ENCODE data around the gene SURF1.
"Not testable (repeated sequence)": the region's sequence is repeated elsewhere in the genome, so short reads cannot be mapped to it uniquely, and the experiment has no call there.

SURF1 gene

GRCh38 chr9:133382507-133383141, 26.3 kb upstream of the SURF1 start:
- no peak for DNase-seq

GRCh38 chr9:133380734-133381133, 24.4 kb upstream of the SURF1 start:
- no peak for DNase-seq

- DNase-seq: no peak
Measured at GRCh38 chr9:133379153-133380086, 23.1 kb upstream of the SURF1 start.

- DNase-seq: no peak
Measured at GRCh38 chr9:133378408-133378962, 22.2 kb upstream of the SURF1 start.

GRCh38 chr9:133377721-133378216, 21.5 kb upstream of the SURF1 start:
- no peak for DNase-seq

- not testable (repeated sequence) for DNase-seq
Measured at GRCh38 chr9:133377280-133377679, 21.0 kb upstream of the SURF1 start.

- peak; percentile 97 for DNase-seq
Measured at GRCh38 chr9:133375724-133376654, 19.7 kb upstream of the SURF1 start, which contains the start of the genes STKLD1 and SURF4. STKLD1 (plus strand) TSS chr9:133376366; CDS start chr9:133376474, 108 bp downstream. SURF4 (minus strand) TSS chr9:133376060; CDS start chr9:133375969, 91 bp downstream.

- peak; percentile 52 for DNase-seq
Measured at GRCh38 chr9:133375116-133375723, 18.9 kb upstream of the SURF1 start.

GRCh38 chr9:133374612-133375115, 18.4 kb upstream of the SURF1 start:
- no peak for DNase-seq

GRCh38 chr9:133372144-133372543, 15.9 kb upstream of the SURF1 start:
- DNase-seq: no peak

- DNase-seq: no peak
Measured at GRCh38 chr9:133371261-133371711, 15.0 kb upstream of the SURF1 start.

- no peak for DNase-seq
Measured at GRCh38 chr9:133370685-133371084, 14.4 kb upstream of the SURF1 start.

- no peak for DNase-seq
Measured at GRCh38 chr9:133369933-133370332, 13.6 kb upstream of the SURF1 start.

- DNase-seq: no peak
Measured at GRCh38 chr9:133369422-133369821, 13.1 kb upstream of the SURF1 start.

- DNase-seq: no peak
Measured at GRCh38 chr9:133368249-133368881, 12.1 kb upstream of the SURF1 start.

GRCh38 chr9:133367778-133368177, 11.5 kb upstream of the SURF1 start:
- no peak for DNase-seq

GRCh38 chr9:133367221-133367620, 10.9 kb upstream of the SURF1 start:
- DNase-seq: no peak

GRCh38 chr9:133366435-133366834, 10.1 kb upstream of the SURF1 start:
- DNase-seq: no peak

- DNase-seq: no peak
Measured at GRCh38 chr9:133362359-133363044, 6.2 kb upstream of the SURF1 start.

GRCh38 chr9:133361507-133362092, 5.3 kb upstream of the SURF1 start:
- no peak for DNase-seq
